ENCODE measurements around the gene GLYR1.

The GLYR1 gene

GRCh38 chr16:4803401-4803844, 43.7 kb downstream of the GLYR1 start:
- DNase-seq = no peak

- peak; percentile 89 for DNase-seq
Measured at GRCh38 chr16:4802659-4803287, 44.3 kb downstream of the GLYR1 start.

GRCh38 chr16:4801962-4802658, 45.0 kb downstream of the GLYR1 start, which contains the start of gene ROGDI:
ROGDI (minus strand) TSS chr16:4802633; CDS start chr16:4802571, 62 bp downstream.
- DNase-seq = peak; percentile 71

DNA sequence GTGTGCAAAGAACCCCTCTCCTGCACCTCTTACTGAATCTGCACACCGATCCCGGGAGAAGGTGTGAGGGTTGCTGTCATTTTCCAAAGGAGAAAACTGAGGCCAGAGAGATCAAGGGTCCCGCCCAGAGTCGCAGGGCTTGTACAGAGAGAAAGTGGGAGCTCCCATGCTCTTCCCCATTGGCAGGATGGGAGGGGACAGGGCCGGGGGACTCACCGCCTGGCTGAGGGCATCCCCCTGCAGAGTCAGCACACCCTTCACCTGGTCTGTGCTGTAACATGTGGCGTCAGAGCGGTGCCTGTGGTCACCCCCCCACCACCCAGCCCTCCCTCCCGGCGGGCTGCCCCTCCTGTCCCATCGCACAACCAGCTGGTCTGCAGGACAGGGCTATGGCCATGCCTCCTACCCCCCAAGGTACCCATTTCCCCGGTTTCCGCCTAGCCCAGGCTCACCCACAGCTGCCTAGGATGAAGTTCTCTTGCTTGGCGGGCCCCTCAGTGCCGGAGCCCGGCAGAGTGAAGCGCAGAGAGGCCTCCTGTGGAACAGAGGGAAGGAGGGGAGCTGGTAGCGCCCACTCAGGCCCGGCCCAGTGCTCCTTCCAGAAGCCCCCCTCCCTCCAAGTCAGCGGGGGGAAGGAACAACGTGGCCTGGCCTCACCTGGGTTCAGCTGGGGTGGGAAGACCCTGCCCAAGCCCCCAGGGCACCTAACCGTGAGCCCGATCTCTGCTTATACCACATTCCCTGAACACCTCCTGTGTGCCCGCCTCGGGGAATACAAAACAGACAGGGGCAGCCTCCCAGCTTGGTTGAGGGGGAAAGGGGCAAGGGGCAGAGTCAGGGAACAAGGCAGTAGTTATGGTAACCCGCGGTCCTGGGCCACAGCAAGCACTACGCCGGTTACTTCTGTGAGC, 45.8 kb downstream of the GLYR1 start:
- no peak for DNase-seq

DNA sequence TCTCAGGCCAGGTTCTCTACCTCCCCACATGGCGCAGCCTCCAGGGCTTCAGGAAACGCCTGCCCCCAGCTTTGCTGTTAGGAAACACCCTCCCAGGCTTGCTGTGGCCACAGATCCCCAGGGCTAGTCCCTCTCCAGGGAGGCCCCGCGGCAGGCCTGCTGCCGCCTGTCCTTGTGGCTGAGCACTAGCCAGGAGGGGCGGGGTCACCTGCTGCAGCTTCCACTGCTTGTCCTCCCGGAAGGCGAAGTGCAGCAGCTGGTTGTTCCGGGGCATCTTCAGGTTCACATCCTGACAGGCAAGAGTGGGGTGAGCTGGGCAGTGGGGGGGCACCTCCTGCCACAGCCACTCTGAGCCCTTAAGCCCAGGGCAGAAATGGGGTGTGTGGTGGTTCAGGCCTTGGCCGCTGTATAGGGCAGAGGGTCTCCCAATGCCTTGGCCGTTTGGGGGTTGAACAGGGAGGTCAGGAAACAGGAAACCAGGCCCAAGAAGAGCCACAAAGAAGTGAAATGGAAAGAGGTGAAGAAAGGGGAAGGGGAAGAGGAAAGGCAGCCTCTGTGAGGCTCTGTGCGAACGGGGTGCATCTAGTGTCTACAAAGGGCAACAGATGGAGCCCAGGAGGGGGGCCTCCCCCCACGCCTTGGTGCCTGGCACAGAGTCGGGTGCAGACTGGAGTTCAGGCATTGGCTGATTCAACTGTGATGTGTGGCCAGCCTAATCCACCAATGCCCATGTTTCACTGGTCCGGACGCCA, 46.6 kb downstream of the GLYR1 start:
- no peak for DNase-seq

DNA sequence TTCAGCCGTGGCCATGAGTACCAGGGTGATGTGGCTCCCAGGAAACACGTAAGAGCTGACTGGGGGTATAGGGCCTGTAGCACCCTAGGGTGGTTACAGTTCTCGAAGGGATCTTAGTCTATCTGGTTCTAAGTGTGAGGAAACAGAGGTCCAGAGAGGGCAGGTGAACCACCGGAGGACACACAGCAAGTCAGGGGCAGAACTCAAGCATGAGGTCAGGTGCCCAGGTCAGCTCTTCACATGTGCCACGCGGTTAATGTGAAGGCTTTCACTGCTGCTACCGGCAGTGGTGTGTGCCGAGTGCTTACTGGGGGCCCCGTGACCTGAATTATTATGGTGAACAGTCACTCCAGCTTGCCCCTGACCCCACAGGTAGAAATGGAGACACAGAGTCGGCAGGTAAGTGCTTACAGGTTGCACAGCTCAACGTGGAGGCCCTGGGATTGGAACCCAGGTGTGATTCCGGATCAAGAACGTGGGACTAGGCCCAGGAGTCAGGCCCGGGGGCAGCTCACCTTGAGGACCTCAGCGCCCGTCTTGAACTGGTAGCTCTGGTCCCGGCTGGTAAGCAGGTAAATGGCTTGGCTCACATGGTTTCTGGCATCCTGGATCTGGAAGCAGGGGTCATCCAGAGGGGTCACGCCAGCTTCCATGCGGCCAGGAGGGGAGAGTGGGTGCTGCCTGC, 47.8 kb downstream of the GLYR1 start:
- DNase-seq = no peak

DNA sequence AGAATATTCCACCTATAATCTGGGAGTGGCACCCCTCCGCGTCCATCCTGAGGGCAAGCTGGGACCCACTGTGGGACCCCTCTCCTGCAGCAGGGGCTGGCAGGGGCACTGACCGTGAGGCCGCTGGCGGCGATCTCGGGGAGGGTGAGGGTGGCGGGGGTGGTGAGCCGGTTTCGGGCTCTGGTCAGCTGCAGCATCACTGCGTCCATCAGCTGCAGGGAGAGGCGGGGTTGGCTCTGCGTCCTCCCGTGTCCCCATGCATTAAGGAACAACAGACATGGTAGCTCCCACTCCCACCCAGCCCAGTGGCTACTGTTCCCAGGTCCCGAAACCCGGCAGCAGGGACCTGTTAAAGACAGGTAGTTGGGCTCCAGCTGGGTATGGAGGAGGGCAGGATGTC, 48.6 kb downstream of the GLYR1 start:
- no peak for DNase-seq

GRCh38 chr16:4797805-4798252, 49.3 kb downstream of the GLYR1 start:
- DNase-seq = no peak

DNA sequence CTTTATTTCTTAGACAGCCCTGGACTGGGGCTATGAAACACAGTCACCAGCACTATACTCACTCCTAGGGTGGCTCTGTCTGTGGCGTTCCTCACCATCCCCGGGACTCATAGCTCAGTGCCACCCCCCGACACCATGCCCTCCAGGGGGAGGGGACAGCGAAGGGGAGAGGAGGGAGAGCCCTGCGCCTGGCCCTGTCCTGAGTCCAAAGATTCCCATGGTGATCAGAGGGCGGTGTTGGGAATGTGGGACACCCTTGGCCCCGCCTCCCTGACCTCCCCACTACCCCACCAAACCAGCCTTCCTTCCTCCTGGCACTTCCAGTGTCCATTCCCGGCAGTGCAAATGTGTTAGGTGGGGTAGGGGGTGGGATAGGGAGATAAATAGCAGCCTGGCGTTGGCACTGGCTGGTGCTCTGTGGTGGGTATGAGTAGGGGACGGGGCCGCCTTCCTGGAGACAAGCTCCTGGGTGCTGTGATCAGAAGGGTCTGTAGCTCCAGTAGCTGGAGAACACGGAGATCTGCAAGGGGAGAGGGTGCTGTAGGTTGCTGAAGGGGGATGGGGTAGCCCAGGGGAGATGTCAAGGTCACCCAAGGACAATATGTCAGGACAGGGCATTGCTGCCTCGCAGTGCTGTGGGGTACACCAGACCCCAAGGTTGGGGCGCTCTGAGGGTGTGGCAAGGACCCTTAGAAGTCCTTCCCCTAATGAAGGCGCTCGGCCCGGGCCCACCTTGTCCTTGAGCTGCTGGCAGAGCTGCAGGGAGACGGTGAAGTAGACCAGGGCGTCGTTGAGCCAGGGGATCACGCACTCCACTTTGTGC, 49.9 kb downstream of the GLYR1 start:
- DNase-seq = no peak

DNA sequence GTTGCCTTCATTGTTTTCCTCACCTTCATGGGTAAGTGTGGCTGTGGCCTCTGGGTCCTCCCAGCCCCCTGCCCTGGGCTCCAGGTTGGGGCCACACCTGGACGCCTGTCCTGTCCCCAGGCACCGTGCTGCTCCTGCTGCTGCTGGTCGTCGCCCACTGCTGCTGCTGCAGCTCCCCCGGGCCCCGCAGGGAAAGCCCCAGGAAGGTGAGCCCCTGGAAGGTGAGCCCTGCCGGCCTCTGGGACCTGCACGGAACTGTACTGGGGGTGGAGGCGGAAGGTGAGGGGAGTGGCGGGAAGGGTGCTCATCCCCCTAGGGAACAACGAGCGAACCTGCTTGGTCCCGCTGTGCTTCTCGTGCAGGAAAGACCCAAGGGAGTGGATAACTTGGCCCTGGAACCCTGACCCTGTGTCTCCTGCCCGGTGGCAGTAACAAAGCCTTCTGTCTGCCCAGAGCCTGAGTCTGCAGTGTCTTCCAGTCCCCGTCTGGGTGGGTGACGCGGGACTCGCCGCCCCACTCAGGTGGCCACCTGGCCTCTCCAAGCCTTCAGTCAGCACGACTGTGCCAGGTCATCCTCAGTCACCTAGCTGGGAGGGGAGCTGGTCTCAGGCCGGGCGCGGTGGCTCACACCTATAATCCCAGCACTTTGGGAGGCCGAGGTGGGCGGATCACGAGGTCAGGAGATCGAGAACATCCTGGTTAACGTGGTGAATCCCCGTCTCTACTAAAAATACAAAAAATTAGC, 51.1 kb downstream of the GLYR1 start:
- DNase-seq = no peak

GRCh38 chr16:4795181-4795827, 51.8 kb downstream of the GLYR1 start, which contains the start of gene SMIM22:
SMIM22 (plus strand) TSS chr16:4795369; CDS start chr16:4795735, 366 bp downstream.
- DNase-seq = no peak

DNA sequence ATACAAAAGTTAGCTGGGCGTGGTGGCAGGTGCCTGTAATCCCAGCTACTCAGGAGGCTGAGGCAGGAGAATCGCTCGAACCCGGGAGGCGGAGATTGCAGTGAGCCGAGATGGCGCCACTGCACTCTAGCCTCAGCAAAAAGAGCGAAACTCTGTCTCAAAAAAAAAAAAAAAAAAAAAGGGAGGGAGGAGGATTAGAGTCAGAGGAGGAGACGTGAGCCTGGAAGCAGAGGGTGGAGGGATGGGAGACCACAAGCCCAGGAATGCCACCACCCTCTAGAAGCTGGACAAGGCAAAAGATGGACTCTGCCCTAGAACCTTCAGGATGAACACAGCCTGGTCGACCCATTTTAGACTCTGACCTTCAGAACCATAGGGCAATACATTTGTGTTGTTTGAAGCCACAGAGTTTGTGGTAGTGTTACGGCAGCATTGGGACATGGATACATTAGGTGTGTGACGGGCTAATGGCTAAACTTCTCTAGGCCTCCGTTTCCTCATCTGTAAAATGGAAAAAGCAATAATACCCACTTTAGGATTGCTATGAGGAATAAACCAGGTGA, 54.1 kb downstream of the GLYR1 start:
- no peak for DNase-seq

GRCh38 chr16:4790871-4791270, 56.2 kb downstream of the GLYR1 start:
- DNase-seq = no peak

DNA sequence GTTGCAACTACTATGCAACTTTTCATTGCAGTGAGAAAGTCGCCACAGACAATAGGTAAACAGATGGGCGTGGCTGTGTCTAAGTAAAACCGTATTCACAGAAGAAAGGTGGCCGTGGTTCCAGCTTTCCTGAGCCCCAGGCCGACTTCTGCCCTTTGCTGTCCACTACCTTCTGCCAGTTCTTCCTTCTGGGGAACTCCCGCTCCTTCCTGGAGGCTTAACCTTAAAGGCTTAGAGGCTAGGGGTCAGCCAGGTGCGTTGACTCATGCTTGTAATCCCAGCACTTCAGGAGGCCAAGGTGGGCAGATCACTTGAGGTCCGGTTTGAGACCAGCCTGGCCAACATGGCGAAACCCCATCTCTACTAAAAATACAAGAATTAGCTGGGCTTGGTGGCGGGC, 56.8 kb downstream of the GLYR1 start:
- no peak for DNase-seq

- DNase-seq = no peak
Measured at GRCh38 chr16:4788910-4789309, 58.2 kb downstream of the GLYR1 start.

GRCh38 chr16:4788489-4788889, 58.6 kb downstream of the GLYR1 start:
- no peak for DNase-seq

DNA sequence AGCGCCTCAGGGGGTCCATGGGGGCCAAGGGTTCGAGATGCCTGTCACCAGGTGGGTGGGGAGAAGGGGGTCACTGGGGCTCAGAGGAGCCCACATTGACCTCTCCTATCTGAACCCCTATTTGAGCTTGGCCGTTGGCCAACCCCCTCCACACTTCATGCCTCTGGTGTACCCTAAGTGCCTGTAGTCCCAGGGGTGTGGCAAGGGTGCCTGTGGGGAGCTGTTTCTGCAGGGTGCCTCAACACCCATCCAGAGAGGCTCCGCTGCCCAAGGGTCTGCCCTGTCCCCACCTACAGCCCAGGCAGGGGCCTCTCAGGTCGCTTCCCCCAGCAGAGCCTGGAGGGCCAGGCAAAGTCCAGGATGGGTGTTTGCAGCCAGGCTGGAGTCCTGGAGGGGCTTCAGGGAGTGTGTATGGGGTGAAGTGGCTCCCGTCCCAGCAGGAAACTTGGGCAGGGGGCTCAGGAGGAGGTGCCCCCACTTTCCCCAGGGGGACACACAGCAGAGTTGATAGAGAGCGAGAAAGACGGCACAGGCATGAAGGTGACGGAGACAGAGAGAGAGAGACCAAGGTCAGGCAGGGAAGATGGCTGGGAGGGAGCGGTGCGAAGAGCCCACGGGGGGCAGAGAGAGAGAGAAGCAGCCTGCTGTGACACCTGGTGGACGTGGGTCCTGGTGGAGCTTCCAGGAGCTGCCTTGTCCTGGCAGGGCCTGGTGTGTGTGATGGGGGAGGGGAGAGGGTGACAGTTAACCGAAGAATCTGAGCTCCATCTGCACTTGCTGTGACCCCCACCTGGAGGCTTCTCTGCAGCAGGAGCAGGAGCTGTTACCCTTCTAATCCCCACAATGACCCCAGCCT, 59.2 kb downstream of the GLYR1 start, which contains the start of gene SEPTIN12:
SEPTIN12 (minus strand) TSS at position 719 of the 856 bp plus-strand sequence; CDS start at position 19, 700 bp downstream.
- no peak for DNase-seq

DNA sequence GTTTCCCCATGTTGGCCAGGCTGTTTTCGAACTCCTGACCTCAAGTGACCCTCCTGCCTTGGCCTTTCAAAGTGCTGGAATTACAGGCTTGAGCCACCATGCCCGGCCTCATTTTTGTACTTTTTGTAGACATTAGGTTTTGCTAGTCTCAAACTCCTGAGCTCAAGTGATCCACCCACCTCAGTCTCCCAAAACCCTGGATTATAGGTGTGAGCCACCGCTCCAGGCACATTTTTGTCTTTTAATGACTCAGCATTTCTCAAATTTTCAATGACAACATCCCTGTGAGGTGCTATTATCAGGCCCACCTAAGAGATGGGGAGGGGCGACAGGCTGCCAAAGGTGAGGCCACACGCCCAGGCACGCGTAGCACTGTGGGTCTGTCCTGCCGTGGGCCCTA, 60.0 kb downstream of the GLYR1 start:
- no peak for DNase-seq
